NCI-H2029 (cell line): Measurements from ENCODE around the gene NLGN1.

Source experiments
- DNase-seq: peaks from one replicate; lab custom pipeline; 2025; lab: John Stamatoyannopoulos, UW

The NLGN1 gene

DNA sequence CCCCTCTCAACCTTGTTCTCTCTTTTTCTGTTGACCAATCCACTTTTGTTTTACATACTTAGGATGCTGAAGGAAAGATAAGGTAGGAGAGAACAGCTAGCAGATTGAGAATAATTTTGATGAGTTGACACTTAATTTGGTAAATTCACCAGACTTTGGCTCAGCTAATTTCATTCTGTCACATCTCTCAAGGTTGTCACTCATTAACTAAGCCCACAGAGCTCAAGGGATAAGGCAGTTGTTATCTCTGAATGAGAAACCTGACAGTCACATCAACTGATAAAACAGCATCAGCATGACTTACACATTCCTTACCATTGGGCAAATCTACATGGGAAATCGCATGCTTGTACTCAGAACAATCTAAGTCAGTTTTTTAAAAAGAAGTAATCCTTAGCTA is 591.4 kb downstream of the NLGN1 start:
- no peak for DNase-seq

DNA sequence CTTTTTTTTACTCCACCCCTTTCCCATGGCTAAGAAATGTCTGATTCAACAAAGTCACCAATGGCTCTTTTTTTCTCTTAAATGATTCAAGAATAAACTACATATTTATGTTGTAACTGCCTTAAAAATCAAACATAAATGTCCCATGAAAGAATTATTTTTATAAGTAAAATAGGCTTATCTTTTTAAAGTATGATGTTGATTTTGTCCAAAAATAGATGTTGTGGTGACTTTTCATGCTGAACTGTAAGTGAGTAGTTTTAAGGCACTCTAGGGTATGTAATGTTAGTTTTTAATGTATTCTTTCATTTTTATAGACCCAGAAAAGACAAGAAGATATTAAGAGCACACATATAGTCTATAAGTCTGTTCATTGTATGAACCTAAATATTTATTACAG is 594.9 kb downstream of the NLGN1 start:
- DNase-seq, result no peak

DNA sequence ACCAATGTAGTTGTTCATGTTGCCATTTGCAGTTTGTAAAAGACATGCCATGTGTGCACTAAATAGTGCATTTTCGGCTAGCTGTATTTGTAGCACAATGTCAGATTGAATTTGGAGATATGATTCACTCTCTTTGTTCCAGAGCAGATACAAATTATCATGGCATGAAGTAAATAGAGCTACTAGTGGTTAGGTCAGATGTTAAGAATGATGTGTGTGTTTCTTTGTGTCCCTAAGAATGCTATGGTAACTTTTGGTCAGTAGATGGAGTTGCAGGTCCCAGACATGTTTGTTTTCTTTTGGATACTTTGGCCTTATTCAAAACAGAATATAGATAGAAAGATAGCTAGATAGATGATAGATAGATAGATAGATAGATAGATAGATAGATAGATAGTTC is 595.8 kb downstream of the NLGN1 start:
- DNase-seq, result no peak

DNA sequence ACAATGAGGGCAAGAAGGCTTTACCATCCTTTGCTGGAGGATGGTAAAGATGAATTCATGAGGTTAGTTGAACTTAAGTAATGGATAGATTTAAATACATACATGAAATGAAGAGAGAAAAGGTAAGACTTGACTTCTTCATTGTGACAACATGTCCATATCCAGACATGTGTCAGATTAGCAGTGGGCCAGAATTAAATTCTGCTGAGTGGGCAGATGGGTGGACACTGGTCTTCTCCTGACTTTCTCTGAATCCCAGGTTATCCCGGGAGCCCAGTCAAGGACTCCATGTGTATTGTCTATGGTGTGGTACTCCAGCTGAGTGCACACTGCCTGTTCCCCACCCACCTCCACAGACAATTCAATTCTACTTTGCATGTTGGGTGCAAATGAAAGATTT is 603.1 kb downstream of the NLGN1 start:
- DNase-seq, result no peak

DNA sequence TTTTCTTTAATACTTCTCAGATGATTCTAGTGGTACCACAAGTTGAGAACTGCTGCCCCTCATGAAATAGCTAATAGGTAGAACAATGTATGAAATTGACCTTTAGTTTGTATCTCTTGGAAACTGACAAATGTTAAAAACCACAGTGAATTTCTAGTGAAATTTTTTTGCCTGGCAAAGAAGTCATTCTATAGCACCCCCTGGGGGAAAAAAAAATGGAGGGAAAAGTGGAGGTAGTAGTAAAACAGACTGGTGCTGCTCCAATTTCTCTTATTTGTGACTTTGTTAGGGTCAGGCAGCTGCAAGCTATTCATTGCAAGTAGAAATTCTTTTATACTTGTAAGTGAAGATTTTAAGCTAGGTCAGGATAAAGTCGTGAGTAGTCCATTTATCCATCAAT is 605.0 kb downstream of the NLGN1 start:
- no peak for DNase-seq

DNA sequence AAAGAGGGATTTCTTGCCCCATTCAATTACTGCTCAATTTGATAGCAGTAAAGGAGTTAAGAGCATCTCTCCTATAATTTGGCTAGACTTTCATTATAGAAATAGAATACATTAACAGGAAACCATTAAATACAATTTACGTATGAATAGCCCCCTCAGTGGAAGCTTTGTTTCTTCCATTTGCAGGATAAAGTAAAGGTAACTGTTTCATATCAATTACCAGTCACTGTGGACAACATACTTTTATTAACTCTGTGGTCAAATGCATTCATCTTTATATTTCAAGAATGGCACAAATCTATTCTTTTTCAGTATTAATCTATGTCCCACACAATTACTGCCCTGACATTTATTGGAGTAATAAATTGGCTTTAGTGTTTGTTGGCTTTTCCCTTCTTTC is 613.4 kb downstream of the NLGN1 start:
- no peak for DNase-seq

GRCh38 chr3:174016186-174016585 is 618.6 kb downstream of the NLGN1 start:
- no peak for DNase-seq

- no peak for DNase-seq
These were observed 622.6 kb downstream of the NLGN1 start for GRCh38 chr3:174020156-174020555.

GRCh38 chr3:174023421-174023820 is 625.9 kb downstream of the NLGN1 start:
- DNase-seq, result no peak

- DNase-seq, result no peak
These were observed 631.1 kb downstream of the NLGN1 start for GRCh38 chr3:174028673-174029072.

DNA sequence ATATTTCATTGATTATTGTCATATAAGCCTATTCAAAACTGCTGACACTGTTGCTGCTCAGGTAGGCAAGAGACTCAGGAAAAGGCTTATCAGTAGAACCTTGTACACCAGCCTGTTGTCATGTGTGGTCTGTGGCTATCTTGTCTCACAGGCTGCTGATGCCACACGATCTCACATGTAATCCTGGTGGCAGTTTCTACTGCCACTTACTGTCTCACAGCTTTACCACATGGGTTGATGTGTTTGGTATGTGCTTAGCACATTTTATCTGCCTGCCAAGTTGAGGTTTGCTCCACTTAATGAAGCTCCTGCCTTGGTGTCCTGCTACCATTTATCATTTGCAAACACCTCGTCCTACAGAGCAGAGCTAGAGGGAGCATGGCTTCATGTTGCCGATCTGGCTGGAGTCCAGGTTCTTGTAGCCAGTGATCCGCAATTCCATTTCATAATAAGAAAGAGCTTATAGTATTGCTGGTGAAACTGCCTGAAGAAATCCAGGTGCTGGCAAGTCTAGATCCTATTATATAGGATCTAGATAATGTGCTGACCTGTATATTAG is 637.9 kb downstream of the NLGN1 start:
- peak; percentile 52 for DNase-seq

GRCh38 chr3:174046311-174046710 is 648.8 kb downstream of the NLGN1 start:
- no peak for DNase-seq

DNA sequence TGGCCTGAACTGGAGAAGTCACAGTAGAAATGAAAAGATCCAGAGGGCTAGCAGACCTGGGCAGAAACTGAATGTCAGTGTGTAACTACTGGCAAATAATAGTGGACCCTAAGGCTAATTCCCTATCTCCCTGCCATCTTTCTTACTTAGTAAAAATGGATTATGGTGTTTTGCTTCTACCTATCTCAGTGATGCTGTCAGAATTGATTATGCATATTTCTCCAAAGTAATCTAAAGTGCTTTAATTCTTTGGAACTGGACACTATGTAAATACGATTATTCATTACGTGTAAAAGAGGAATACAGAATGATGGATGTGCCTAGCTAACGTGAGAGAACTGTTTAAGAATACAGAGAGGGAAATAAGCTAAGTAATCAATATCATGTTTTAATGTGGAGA is 651.9 kb downstream of the NLGN1 start:
- DNase-seq, result no peak

DNA sequence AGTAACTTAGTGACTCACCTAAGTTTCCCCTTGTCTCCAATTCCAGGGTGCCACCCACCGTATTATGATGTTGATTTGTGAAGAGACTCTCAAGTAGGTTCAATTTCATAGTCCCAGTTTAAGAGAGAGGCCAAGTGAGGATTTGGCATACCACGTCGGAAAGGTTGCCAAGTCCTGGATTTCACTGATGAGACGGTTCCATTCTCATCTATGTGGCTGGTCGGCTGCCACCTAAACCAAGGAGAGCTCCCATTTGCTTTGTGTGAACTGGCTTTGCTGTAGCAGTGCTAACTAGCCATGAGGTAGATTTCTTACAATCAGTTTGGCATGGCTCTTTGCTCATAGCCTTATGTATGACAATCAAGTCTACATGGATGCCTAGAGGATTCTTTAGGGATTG is 653.6 kb downstream of the NLGN1 start:
- DNase-seq, result no peak

DNA sequence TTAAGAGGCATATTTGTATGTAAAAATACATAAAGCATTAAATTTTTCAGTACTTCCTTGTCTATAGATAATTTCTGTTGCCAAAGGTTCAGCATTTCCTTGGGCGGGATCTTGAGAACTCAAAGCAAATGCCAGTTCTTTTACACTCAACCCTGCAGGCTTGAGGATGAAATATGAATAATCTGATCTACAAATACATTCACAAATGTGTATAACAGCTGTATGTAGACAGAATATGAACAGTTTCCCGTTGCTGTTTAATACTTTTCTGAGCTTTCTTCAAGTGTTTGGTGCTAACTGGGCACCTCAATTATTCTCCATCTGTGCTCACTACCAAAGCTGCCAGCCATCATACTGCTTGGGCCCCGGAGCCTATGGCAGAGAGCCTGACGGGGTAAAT is 661.3 kb downstream of the NLGN1 start:
- no peak for DNase-seq

GRCh38 chr3:174060431-174060830 is 662.9 kb downstream of the NLGN1 start:
- no peak for DNase-seq

DNA sequence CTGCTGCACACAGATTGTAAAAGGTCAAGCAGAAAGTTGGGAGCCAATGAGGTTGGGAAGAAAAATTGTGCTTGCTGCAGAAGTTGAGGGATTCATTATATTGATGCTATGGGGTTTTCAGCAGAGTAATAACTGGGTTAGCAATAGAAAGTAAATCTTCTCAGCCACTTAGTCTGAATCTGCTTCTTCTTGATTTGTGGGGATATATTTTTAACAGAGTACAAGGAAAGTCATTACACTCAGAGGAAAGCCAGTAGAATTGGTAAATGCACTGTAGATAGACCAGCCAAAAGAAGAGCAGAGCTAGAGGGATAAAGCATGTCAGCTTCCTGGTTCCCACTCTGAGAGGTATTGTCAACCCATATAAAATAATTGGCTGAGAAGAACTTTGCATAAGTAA is 663.6 kb downstream of the NLGN1 start:
- DNase-seq, result no peak

GRCh38 chr3:174061731-174062130 is 664.2 kb downstream of the NLGN1 start:
- DNase-seq, result no peak

DNA sequence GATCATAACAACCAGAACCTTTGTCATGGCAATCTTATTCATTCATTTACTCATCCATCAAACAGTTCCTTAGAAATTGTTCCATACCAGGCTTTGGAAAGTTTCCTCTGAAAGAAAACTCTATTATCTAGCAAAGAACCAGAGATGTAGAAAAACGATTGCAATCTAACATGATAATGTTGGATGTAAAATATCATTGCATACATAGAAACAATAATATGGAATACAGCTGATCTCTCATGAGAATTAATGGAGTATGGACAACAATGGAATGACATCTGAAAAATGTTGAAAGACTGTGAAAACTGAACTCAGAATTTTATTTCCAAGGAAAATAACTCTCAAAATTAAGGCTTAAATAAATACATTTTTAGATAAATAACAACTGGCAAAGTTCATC is 665.4 kb downstream of the NLGN1 start:
- no peak for DNase-seq

DNA sequence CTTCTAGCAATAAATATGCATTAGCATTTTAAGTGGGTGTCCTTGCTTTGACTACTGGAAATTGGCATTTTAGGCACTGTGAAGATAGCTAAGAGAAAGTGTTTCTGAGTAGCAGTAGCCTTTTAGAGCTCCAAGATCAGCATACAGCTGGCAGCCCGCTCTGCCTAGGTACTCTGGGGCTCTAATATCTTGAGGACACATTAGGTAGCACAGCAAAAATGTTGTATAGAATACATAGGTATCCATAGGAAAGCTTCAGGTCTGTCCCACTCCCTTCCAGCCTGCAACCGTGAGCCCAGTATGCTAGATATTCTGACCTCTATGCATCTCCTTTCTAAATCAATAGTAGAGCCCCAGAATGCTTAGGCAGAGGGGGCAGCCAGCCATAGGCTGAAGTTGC is 670.5 kb downstream of the NLGN1 start:
- no peak for DNase-seq

DNA sequence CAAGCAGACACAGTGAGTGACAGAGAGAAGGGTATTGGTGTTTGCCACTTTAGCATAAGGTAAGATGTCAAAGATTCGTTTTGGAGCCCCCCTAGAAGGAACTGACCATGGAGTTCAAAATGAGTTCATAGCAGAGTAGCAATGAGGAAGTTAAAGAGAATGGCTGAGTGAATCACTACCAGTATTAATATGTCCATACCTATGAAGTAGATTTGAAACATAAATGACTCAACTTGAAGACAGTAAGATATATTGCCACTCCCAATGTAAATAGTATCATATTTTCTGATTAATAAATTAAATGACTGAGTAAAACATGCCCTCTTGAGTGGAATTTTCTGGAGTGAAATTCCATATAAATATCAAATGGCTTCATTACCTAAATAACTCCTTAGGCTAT is 675.1 kb downstream of the NLGN1 start:
- DNase-seq, result no peak

GRCh38 chr3:174083706-174084105 is 686.2 kb downstream of the NLGN1 start:
- no peak for DNase-seq

GRCh38 chr3:174089592-174089991 is 692.0 kb downstream of the NLGN1 start:
- DNase-seq, result no peak

GRCh38 chr3:174094669-174095068 is 697.1 kb downstream of the NLGN1 start:
- no peak for DNase-seq

DNA sequence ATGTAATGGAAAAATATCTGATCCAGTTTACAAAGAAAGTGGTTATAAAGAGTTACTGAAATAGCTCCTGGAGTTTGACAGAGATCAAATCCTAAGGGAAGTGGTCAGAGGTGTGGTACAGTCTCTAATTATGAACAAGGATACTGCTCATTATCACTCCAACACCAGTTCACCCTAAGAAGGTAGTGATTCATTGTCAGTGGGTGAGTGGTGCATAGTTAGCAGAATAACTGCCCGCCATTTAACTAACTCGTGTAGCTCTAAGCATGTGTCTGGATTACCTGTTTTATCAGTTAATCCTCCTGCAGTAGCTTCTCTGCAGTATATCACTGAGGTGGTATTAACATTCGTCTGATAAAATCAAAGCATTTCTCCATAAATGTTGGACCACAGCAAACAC is 700.1 kb downstream of the NLGN1 start:
- DNase-seq, result no peak
